DMS53 treated with DMSO at 0.1 percent for 48 hours (cell line): ENCODE data around the gene BMAL1.
A peak's percentile ranks its signal among the peaks of the same experiment; 100 is the strongest.

ENCODE experiments used
- DNase-seq: peaks from one replicate; lab custom pipeline; 2025; ENCODE audit not compliant: unreplicated experiment; lab: John Stamatoyannopoulos, UW

BMAL1 gene

GRCh38 chr11:13314676-13315394 lies 37.2 kb downstream of the BMAL1 start:
- no peak for DNase-seq

GRCh38 chr11:13315517-13316432 lies 38.2 kb downstream of the BMAL1 start:
- no peak for DNase-seq

- no peak for DNase-seq
Observed at GRCh38 chr11:13316528-13316961, 39.0 kb downstream of the BMAL1 start.

- DNase-seq: no peak
Observed at GRCh38 chr11:13317293-13318080, 39.9 kb downstream of the BMAL1 start.

- DNase-seq: no peak
Observed at GRCh38 chr11:13318498-13319295, 41.1 kb downstream of the BMAL1 start.

GRCh38 chr11:13320688-13321087 lies 43.1 kb downstream of the BMAL1 start:
- no peak for DNase-seq

- no peak for DNase-seq
Observed at GRCh38 chr11:13321431-13321830, 43.8 kb downstream of the BMAL1 start.

GRCh38 chr11:13324141-13324540 lies 46.6 kb downstream of the BMAL1 start:
- no peak for DNase-seq

- no peak for DNase-seq
Observed at GRCh38 chr11:13324709-13325108, 47.1 kb downstream of the BMAL1 start.

- no peak for DNase-seq
Observed at GRCh38 chr11:13327421-13327820, 49.8 kb downstream of the BMAL1 start.

- no peak for DNase-seq
Observed at GRCh38 chr11:13328286-13328685, 50.7 kb downstream of the BMAL1 start.

- DNase-seq: no peak
Observed at GRCh38 chr11:13329670-13330356, 52.2 kb downstream of the BMAL1 start.

GRCh38 chr11:13332124-13332523 lies 54.5 kb downstream of the BMAL1 start:
- DNase-seq: no peak

- DNase-seq: no peak
Observed at GRCh38 chr11:13333456-13333957, 55.9 kb downstream of the BMAL1 start.

GRCh38 chr11:13334034-13334786 lies 56.6 kb downstream of the BMAL1 start:
- DNase-seq: no peak

GRCh38 chr11:13335319-13335718 lies 57.7 kb downstream of the BMAL1 start:
- peak; percentile 54 for DNase-seq

GRCh38 chr11:13336246-13336878 lies 58.8 kb downstream of the BMAL1 start:
- DNase-seq: no peak

GRCh38 chr11:13338019-13338426 lies 60.4 kb downstream of the BMAL1 start:
- peak; percentile 67 for DNase-seq
